GM21786 (cell line): ENCODE results near the gene TMEM258.

Experiments
- ATAC-seq: cut with Tn5 transposase; IDR thresholded peaks from one replicate; pipeline ENCODE4 v1.9.1; 2021; ENCODE audit not compliant: unreplicated experiment

The TMEM258 gene

DNA sequence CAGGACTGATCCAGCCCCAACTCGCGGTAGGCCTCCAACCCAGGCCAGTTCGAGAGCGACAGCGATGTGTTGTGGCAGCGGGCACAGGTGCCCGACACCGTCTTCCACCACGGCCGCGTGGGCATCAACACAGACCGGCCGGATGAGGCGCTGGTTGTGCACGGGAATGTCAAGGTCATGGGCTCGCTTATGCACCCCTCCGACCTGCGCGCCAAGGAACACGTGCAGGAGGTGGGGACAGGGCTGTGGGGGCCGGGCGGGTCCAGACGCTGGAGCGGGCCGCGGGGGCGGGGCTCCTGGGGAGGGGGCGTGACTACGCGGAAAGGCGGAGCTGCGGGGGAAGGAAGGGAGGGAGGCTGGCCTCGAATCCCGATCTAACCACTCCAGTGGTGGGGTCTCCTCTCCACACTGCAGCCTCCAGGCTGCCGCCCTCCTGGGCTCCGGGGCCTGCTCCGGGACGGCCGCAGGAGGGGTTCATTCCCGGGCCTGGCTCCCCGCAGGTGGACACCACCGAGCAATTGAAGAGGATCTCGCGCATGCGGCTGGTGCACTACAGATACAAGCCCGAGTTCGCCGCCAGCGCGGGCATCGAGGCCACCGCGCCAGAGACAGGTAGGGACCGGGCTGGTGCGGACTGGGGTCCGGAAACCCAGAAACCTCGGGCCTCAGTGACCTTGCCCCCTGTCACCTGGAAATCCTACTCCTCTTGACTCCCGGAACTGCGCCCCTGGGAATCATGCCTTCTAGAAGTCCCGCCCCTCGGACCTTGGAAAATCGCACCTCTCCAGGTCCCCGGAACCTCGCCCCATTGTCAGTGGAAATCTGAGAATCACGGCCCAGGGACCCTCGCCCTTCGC is 14.9 kb downstream of the TMEM258 start:
- ATAC-seq: no peak

DNA sequence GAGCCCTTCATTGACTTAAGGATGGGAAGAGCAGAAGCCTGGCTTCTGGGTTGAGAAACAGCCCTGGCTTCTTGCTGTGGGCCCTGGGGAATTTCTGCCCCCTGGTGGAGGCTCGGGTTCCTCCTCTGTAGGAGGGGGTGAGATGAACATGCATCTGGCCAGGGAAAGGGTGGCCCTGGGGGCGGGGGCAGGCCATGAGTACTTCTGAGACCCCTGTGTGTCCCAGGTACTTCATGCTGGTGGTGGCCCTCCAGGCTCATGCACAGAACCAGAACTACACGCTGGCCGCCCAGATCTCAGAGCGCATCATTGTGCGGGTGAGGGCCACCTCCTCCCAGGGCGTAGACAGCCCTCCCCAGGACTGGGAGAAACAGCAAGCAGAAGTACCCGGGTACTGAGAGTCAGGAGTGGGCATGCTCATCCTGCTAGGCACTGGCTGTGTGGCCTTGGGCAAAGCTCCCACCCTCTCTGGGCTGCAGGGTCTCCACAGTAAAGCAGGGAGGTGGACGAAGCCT is 15.8 kb downstream of the TMEM258 start:
- no peak for ATAC-seq

DNA sequence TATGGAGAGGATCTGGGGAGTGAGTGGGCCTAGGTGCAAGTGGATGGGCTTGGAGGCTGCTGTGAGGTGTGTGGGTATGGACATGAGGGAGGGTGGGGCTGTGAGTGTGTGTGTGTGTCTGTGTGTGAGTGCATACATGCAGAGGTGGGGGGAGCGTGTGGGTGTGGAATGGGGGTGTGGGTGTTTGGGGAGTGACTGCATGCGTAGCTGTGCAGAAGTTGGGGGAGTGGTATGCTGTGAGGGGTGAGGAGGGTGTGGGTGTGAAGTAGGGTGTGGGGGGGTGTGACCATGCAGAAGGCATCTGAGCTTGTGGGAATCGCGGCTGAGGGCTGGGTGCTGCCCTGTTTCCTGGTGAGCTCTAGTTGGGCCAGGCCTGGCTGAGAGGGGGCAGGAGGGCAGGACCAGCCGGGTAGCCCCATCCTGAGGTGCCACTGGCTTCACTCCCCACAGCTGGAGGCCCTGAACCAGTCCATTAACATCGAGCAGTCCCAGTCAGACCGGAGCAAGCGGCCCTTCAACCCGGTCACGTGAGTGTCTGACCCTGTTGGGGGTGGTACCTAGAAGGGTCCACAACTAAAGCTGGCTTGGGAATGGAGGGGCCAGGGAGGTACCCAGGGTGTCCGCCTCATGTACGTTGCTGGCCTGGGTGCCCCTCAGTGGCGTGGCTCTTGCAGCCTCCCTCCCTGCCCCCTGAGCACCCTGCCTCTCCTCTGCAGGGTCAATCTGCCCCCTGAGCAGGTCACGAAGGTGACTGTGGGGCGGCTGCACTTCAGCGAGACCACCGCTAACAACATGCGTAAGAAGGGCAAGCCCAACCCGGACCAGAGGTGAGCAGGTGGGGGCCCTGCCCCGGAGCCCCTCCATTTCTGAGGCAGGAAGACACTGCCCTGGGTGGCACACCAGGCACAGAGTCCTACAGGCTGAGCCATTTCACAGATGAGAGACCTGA is 16.5 kb downstream of the TMEM258 start:
- ATAC-seq: no peak

DNA sequence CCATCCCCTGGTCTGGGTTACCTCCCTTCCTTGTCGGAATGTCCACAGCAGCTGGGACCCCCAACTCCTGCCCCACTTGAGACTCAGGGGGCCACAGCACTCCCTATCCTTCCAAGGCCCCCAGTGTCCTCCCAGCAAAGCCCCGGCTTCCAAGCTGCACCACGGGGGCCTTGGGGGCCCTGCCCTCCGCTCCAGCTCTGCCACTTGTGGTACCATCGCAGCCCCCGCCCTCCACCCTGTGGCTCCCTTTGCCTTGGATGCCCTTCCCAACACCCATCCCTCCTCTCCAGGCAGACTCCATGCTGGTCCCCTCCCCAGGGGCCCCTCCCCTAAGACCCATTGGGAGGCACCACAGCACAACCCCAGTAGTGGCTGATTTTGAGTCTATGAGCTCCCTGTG is 17.3 kb downstream of the TMEM258 start:
- no peak for ATAC-seq

DNA sequence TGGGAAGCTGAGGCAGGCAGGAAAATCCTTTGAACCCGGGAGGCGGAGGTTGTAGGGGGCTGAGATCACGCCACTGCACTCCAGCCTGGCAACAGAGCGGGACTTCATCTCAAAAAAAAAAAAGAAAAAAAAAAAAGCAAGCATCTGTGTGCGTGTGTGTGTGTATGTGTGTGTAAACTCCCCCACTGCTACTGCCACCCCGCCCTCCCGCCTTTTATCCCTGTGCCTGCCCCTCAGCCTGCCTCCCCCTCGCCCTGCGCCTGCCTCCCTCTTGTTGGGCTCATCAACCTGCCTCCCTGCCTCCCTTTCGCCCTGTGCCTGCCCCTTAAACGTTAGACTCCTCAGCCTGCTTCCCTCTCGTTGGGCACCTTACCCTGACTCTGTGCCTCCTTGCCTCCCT is 18.0 kb downstream of the TMEM258 start:
- ATAC-seq: no peak

DNA sequence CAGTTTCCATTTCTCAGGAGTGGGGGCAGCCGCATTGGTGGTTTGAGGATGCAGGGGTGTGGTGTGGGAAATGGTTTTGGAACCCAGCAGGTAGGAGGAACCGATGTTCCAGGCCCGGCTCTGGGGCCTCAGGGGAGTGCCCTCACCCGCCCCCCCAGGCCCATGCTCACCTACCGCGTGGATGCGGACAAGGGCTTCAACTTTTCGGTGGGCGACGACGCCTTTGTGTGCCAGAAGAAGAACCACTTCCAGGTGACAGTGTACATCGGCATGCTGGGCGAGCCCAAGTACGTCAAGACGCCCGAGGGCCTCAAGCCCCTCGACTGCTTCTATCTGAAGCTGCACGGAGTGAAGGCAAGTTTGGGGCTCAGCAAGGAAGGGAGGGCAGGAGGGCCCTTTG is 18.6 kb downstream of the TMEM258 start:
- no peak for ATAC-seq

DNA sequence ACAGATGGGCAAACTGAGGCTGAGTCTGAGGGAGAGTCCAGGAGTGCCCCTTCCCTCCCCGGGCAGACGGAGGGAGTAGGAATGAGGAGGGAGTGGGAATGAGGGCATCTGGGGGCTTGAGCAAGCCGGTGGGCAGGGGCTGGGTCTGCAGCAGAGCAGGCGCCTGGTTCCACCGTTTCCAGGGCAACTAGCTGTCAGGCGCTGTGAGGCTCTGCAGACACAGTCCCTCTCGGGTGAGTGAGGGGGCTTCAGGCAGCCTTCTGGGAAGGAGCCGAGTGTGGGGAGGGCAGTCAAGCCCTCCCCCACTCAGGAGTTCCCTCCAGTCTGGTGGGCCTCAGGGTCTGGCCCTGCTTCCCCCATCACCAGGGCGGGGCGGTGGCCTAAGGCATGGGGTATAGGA is 19.0 kb downstream of the TMEM258 start:
- no peak for ATAC-seq

DNA sequence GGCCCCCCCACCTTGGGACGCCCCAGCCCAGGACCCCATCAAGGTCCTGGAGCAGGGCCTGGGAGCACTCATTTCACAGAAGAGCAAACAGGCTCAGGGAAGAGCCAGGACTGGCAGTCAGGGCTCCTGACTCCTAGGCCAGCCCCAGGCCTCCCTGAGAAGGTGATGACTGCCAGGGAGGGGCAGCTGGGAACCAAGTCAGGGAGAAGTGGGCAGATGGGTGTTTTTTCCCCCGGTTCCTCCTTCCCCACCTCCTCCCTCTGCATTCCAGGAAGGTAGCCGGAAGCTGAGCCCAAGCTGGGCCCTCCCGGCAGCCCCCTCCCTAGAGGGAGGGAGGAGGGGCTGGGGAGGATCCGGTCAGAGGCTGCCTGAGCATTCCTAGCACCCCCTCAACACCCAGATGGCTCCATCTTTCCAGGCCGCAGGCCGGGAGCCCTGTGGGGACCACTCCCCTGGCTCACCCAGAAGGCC is 20.4 kb downstream of the TMEM258 start:
- no peak for ATAC-seq

- no peak for ATAC-seq
Observed at GRCh38 chr11:61771195-61771894, 21.1 kb downstream of the TMEM258 start.

DNA sequence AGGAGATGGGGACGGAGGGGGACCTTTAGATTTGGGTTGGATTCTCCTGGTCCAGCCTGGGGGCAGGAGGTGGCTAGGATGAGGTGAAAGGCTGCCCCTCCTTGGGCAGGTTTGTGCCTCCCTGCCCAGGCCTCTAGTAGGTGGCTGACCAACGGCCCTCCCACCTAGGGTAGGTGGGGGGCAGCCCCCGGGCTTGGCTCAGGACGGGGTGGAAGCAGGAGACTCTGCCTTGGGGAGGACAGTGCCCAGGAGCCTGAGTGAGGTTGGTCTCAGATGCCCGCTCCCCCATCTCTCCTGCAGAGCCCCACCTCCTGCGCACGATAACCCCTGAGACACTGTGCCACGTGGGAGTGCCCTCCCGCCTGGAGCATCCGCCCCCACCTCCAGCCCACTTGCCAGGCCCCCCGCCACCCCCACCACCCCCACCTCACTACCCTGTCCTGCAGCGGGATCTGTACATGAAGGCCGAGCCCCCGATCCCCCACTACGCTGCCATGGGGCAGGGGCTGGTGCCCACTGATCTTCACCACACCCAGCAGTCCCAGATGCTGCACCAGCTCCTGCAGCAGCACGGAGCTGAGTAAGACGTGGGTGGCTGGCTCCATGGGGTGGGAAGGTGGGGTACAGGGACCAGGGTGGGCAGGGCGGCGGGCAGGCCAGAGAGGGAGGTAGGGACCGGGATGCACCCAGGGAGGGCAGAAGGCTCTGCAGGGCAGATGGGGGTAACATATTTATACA is 22.3 kb downstream of the TMEM258 start:
- ATAC-seq: no peak

- no peak for ATAC-seq
Observed at GRCh38 chr11:61769169-61769920, 23.1 kb downstream of the TMEM258 start.

GRCh38 chr11:61768376-61769076 is 23.9 kb downstream of the TMEM258 start:
- ATAC-seq: no peak

DNA sequence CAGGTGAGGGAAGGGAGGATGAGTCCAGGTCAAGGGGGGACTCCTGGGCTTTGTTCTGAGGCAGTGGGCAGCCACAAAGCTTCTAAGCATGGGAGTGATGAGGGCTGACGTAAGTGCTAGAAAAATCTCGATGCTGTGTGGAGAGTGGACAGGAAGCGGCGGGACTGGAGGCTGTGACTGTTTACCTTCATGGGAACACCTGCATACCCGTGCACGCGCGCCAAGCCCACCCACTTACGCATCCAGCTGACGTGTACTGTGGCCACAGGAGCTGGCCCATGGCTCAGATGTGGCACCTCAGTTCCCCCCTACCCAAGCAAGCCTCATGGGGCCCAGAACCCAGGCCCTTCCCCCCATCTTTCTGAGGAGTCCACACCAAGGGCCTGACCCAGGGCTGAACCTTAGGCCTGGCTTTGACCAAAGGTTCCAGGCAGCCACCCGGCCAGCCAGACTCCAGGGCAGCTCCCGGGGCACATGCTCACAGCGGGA is 26.0 kb downstream of the TMEM258 start:
- no peak for ATAC-seq

DNA sequence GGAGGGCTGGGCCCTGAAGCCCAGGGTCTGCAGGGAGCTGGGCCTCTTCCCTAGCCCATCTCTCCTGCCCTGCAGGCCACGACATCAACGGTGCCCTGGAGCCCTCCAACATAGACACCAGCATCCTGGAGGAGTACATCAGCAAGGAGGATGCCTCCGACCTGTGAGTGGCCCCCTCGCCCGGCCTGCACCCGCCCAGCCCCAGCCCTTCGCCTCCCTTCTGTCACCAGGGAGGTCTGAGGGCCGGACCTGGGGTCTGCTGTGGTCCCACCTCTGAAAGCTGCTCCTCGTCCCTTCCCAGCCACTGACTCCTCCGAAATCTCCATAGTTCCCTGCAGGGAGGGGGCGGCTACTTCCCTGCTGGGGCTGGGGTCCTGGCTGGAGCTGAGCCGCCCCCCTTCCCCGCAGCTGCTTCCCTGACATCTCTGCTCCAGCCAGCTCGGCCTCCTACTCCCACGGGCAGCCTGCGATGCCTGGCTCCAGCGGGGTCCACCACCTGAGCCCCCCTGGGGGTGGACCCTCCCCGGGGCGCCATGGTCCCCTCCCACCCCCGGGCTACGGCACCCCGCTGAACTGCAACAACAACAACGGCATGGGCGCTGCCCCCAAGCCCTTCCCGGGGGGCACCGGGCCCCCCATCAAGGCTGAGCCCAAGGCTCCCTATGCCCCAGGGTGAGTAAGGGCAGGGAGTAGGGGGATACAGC is 26.7 kb downstream of the TMEM258 start:
- ATAC-seq: no peak

- ATAC-seq: no peak
Observed at GRCh38 chr11:61764606-61765260, 27.7 kb downstream of the TMEM258 start.

DNA sequence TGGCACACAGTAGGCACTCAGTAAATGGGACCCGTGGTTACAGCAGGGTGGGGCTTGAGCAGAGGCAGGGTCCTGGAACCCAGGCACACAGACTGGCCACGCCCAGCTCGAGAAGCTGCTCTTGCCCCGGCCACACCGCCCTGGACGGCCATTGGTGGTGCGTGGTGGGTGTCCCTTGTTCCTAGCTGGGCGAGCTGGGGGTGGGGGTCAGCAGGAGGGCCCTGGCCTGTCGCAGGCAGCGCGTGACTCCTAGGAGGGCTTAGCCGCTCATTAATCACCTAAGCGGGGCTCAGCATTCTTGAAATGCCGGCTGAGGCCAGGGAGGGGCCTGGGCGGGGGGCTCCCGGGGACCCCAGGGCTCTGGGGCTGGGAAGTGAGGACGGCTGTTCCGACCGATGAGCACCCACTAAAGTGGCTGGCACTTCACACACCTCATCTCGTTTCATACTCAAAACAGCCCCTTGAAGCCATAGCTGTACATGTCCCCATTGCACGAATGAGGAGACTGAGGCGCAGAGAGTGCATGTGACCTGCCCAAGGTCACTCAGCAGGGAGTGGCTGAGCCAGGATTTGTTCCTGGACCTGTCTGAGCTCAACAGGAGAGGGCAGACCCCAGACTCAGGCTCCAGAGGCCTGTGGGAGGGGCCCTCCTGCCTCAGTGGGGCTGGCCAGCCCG is 28.3 kb downstream of the TMEM258 start:
- no peak for ATAC-seq

GRCh38 chr11:61762798-61763197 is 29.6 kb downstream of the TMEM258 start:
- no peak for ATAC-seq
